ENCODE results near the gene A2ML1.

GRCh38 chr12:8876887-8877286 lies 54.5 kb downstream of the A2ML1 start:
- no peak for TF ChIP-seq POLR2A (IDR thresholded peaks at IDR 0.05; ENCODE audit: low read depth, low read length)
- TF ChIP-seq FOS (IDR thresholded peaks at IDR 0.05; ENCODE audit: borderline replicate concordance, insufficient read depth, low read length): no peak
- TF ChIP-seq EZH2 (IDR thresholded peaks at IDR 0.05; ENCODE audit: borderline replicate concordance, low read depth, low read length, severe bottlenecking): no peak
- TF ChIP-seq JUN (IDR thresholded peaks at IDR 0.05; ENCODE audit: borderline replicate concordance, insufficient read depth, insufficient read length, low read depth): no peak
- no peak for TF ChIP-seq POLR2AphosphoS5 (IDR thresholded peaks at IDR 0.05; ENCODE audit: insufficient read depth, low read depth, low read length)
- TF ChIP-seq CTCF (IDR thresholded peaks at IDR 0.05; ENCODE audit: extremely low read depth in 1 of 2, insufficient read depth in 1 of 2, low read depth in 1 of 2, low read length in 2 of 2): no peak
- TF ChIP-seq, protein P1, sequence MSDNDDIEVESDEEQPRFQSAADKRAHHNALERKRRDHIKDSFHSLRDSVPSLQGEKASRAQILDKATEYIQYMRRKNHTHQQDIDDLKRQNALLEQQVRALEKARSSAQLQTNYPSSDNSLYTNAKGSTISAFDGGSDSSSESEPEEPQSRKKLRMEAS (IDR thresholded peaks at IDR 0.05; ENCODE audit: insufficient read depth, insufficient read length): no peak
- no peak for TF ChIP-seq GATA2 (IDR thresholded peaks at IDR 0.05; ENCODE audit: insufficient read depth, insufficient read length, low read depth, low read length)
- TF ChIP-seq MYC (IDR thresholded peaks at IDR 0.05; ENCODE audit: low read depth, low read length): no peak

Data from endothelial cell of umbilical vein (primary cell).